HG02840 (cell line): ENCODE measurements around the gene SRGAP1.
"Not testable (repeated sequence)": the region's sequence is repeated elsewhere in the genome, so short reads cannot be mapped to it uniquely, and the experiment has no call there.

Experiments
- ATAC-seq: cut with Tn5 transposase; IDR thresholded peaks from one replicate; pipeline ENCODE4 v1.9.1; 2021; ENCODE audit warnings: mild to moderate bottlenecking, moderate library complexity, moderate number of reproducible peaks; ENCODE audit not compliant: unreplicated experiment, low FRiP score

SRGAP1 gene

GRCh38 chr12:64131456-64131855 lies 287.0 kb downstream of the SRGAP1 start:
- not testable (repeated sequence) for ATAC-seq

- ATAC-seq, result not testable (repeated sequence)
Measured at GRCh38 chr12:64132672-64133071, 288.2 kb downstream of the SRGAP1 start.

GRCh38 chr12:64137117-64137516 lies 292.6 kb downstream of the SRGAP1 start:
- ATAC-seq, result no peak

- no peak for ATAC-seq
Measured at GRCh38 chr12:64139021-64139420, 294.5 kb downstream of the SRGAP1 start.

GRCh38 chr12:64142382-64142781 lies 297.9 kb downstream of the SRGAP1 start:
- no peak for ATAC-seq

GRCh38 chr12:64142784-64143183 lies 298.3 kb downstream of the SRGAP1 start:
- no peak for ATAC-seq

GRCh38 chr12:64145226-64145625 lies 300.7 kb downstream of the SRGAP1 start:
- no peak for ATAC-seq

GRCh38 chr12:64147011-64147631 lies 302.6 kb downstream of the SRGAP1 start:
- ATAC-seq, result no peak

GRCh38 chr12:64147875-64148274 lies 303.4 kb downstream of the SRGAP1 start:
- no peak for ATAC-seq

- ATAC-seq, result no peak
Measured at GRCh38 chr12:64154677-64155076, 310.2 kb downstream of the SRGAP1 start.

- no peak for ATAC-seq
Measured at GRCh38 chr12:64157110-64157509, 312.6 kb downstream of the SRGAP1 start.

GRCh38 chr12:64160021-64160710 lies 315.7 kb downstream of the SRGAP1 start:
- ATAC-seq, result no peak

- ATAC-seq, result no peak
Measured at GRCh38 chr12:64160711-64161060, 316.2 kb downstream of the SRGAP1 start.

GRCh38 chr12:64166606-64167005 lies 322.1 kb downstream of the SRGAP1 start:
- not testable (repeated sequence) for ATAC-seq

GRCh38 chr12:64167041-64167440 lies 322.5 kb downstream of the SRGAP1 start:
- not testable (repeated sequence) for ATAC-seq

GRCh38 chr12:64170024-64170423 lies 325.5 kb downstream of the SRGAP1 start:
- no peak for ATAC-seq

- ATAC-seq, result no peak
Measured at GRCh38 chr12:64170730-64171129, 326.2 kb downstream of the SRGAP1 start.

- no peak for ATAC-seq
Measured at GRCh38 chr12:64171715-64172114, 327.2 kb downstream of the SRGAP1 start.

- ATAC-seq, result no peak
Measured at GRCh38 chr12:64172143-64172970, 327.9 kb downstream of the SRGAP1 start.

GRCh38 chr12:64173456-64173855 lies 329.0 kb downstream of the SRGAP1 start:
- no peak for ATAC-seq

GRCh38 chr12:64175254-64175945 lies 330.9 kb downstream of the SRGAP1 start:
- no peak for ATAC-seq
